GM21423 (cell line): ENCODE measurements around the gene GARIN5A.
"Not testable (repeated sequence)": the region's sequence is repeated elsewhere in the genome, so short reads cannot be mapped to it uniquely, and the experiment has no call there.

ENCODE experiments used
- ATAC-seq: cut with Tn5 transposase; IDR thresholded peaks from one replicate; pipeline ENCODE4 v1.9.1; 2021; ENCODE audit warnings: mild to moderate bottlenecking, moderate library complexity; ENCODE audit not compliant: unreplicated experiment

GARIN5A gene

GRCh38 chr19:50489461-50490011 lies 12.9 kb upstream of the GARIN5A start:
- ATAC-seq: no peak

DNA sequence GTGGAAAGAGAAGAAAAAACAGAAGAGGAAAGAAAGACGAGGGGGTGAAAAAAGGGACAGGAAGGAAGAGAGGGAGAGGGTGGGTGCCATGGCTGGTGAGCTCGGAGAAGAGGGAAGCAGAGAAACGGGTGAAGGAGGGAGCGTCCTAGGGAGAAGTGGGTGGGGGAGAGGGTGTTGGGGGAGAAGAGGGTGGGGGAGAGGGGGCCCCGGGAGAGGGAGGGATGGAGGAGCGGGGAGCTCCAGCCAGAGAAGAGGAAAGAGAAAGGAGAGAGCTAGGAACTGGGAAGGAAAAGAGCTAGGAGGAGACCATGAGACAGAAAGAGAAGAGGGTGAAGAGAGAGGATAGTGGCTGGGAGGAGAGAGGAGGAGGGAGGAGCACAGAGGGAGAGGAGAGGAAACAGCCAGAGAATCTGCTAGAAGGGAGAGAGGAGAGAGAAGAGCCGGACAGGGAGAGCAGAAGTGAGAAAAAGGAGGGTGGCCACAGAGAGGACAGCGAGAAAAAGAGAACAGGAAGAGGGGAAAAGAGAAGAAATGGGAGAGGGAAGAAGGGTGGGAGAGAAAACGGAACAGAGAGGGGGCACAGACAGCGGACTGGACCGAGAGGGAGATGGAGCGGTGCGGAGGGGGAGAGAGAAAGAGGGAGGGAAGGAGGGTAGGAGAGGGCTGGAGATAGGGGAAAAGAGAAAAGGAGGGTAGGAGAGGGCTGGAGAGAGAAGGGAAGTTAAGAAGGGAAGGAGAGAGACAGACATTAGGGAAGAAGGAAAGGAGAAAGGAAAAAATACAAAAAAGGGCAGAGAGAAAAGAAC lies 11.9 kb upstream of the GARIN5A start:
- no peak for ATAC-seq

GRCh38 chr19:50486823-50487515 lies 10.3 kb upstream of the GARIN5A start:
- no peak for ATAC-seq

- no peak for ATAC-seq
Measured at GRCh38 chr19:50485284-50485955, 8.8 kb upstream of the GARIN5A start.

DNA sequence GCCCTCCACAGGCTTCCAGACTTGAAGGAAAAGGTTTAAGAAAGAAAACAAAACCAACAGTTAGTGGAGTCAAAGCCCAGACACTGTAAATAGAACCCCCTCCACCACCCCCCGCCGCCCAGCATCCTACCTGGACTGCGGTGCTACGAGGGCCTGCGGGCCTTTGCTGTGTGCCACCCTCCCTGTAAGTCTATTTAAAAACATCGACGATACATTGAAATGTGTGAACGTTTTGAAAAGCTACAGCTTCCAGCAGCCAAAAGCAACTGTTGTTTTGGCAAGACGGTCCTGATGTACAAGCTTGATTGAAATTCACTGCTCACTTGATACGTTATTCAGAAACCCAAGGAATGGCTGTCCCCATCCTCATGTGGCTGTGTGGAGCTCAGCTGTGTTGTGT lies 6.3 kb upstream of the GARIN5A start:
- no peak for ATAC-seq

DNA sequence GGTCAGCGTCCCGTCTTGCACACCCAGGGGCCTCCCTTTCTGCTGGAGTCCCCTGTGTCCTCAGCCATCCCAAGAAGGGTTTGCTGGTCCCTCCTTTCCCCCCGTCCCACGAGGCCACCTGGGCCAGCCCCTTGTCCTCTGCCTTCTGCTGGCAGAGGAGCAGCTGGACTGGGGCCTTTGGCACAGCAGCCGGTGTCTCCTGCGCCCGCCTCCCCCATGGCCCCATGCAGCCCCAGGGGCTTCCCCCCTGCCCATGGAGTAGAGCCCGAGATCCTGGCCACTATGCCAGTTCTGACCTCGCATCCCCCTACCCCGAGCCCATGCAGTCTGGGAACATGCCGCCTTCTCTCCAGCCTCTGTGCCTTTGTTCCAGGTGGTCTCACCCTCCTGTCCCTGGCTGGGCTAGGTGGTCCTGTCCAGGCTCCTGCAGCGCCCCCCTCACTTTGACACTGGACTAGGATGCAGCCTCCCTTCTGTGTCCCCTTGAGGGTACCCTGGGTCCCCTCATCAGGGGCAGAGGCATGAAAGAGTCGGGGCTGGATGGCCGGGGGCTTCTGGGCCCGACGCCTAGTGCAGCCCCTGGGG lies 5.7 kb upstream of the GARIN5A start:
- ATAC-seq: no peak

GRCh38 chr19:50481351-50482149 lies 4.9 kb upstream of the GARIN5A start:
- ATAC-seq: no peak

DNA sequence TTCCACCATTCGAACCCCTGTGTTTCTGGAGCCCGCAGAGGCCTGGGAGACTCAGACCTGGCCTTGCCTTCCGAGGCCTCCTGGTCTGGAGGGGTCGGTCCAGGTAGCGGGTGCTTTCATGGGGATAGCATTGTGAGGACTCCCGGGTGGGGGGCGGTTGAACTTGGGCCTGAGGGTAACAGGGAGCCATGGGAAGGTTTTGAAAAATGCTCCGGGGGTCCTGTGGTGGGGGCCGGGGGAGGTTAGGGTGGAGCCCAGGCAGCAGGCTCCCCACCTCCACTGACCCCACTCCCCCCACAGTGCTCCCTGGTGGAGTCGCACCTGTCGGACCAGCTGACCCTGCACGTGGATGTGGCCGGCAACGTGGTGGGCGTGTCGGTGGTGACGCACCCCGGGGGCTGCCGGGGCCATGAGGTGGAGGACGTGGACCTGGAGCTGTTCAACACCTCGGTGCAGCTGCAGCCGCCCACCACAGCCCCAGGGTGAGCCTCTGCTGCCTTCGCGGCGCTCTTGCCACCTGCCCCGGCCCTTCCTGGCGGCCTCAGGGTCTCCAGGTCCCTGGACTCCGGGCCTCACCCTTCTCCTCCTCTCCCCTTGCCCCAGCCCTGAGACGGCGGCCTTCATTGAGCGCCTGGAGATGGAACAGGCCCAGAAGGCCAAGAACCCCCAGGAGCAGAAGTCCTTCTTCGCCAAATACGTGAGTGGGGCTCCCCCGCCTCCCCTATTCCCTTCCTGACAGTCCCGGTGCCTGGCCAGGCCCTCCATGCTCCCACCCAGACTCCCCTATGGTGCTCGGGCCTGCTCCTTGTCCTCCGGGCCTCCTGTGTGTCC lies 3.8 kb upstream of the GARIN5A start:
- ATAC-seq: no peak

GRCh38 chr19:50479761-50480251 lies 3.2 kb upstream of the GARIN5A start:
- ATAC-seq: no peak

GRCh38 chr19:50478901-50479715 lies 2.5 kb upstream of the GARIN5A start:
- ATAC-seq: no peak

- ATAC-seq: no peak
Measured at GRCh38 chr19:50477751-50478515, 1.3 kb upstream of the GARIN5A start.

GRCh38 chr19:50476907-50477238 lies 225 bp upstream of the GARIN5A start:
- ATAC-seq: no peak

- no peak for ATAC-seq
Measured at GRCh38 chr19:50475736-50476223, 868 bp downstream of the GARIN5A start.

DNA sequence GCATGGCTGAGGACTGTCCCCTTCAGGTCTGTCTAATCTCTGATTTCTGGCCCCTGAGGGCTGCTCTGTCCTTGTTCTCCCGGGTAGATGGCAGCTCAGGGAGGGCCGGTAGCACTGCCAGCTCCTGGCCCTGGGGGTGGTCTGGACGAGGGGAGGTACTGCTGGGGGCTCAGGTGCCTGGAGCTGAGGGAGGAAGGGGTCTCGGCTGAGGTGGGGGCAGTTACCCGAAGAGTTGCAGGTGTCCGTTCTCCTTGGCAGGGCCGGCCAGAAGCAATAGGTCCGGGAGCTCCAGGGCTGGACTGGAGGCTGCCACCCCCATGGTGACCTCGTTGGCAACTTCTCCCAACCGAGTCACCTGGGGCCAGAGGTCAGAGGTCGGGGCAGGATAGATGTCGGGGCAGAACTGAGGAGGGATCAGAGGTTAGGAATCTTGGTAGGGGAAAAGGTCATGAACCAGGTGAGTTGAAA lies 1.5 kb downstream of the GARIN5A start:
- ATAC-seq: no peak

- ATAC-seq: not testable (repeated sequence)
Measured at GRCh38 chr19:50473336-50473735, 3.3 kb downstream of the GARIN5A start.

GRCh38 chr19:50468818-50469217 lies 7.8 kb downstream of the GARIN5A start:
- no peak for ATAC-seq

GRCh38 chr19:50467566-50467965 lies 9.1 kb downstream of the GARIN5A start:
- ATAC-seq: no peak

DNA sequence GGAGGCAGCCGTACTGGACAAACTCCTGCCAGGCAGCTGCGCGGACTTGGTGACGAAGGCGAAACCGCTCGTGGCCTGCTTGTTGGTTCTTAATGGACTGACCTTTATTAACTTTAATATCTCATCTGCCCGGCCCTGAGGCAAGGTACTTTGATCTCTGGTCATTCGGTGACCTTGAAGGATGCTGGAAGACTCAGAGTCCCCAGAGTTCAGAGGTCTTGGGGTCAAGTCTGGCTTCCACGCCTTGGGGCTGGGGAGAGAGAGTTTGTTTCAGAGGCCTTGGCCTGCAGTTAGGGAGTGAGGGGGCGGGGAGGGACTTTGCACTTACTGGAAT lies 10.0 kb downstream of the GARIN5A start:
- no peak for ATAC-seq
